Suppressor macrophage (primary cell): ENCODE data around the gene CRYBG1.
"Not testable (repeated sequence)": the region's sequence is repeated elsewhere in the genome, so short reads cannot be mapped to it uniquely, and the experiment has no call there.

Source experiments
- DNase-seq, 4 experiments: peaks; one replicate each; pipeline ENCODE4 v3.0.0-alpha.2; 2020 to 2022

The CRYBG1 gene

DNA sequence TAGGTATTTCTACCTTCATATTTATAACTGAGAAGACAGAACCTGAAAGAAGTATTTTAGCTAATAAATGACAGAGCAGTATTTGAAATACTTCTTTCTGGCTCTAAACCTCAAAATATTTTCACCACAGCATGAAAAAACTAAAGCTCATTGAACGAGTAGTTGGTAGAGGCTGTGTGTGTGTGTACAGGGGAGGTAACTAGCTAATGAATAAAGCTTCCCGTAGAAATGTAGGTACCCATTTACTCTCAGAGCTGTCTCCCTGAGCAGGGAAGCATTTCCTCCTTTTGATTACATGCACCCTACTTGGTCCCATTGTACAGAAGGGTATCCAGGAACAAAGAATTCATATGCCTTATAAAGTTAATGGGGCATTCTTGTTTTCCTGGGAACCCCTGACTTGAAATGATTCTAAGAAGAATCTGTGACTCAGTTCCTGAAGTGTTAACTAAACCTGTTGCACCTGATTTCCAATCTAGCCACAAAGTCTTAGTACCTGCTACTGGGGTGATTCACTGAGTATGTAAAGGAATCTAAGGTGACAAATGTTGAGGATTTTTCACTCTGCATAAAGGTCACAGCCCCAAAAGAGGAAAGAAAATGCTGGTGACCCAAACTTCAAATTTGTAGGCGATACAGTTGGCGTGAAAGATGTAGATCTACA, 12.5 kb downstream of the CRYBG1 start:
- DNase-seq = no peak

DNA sequence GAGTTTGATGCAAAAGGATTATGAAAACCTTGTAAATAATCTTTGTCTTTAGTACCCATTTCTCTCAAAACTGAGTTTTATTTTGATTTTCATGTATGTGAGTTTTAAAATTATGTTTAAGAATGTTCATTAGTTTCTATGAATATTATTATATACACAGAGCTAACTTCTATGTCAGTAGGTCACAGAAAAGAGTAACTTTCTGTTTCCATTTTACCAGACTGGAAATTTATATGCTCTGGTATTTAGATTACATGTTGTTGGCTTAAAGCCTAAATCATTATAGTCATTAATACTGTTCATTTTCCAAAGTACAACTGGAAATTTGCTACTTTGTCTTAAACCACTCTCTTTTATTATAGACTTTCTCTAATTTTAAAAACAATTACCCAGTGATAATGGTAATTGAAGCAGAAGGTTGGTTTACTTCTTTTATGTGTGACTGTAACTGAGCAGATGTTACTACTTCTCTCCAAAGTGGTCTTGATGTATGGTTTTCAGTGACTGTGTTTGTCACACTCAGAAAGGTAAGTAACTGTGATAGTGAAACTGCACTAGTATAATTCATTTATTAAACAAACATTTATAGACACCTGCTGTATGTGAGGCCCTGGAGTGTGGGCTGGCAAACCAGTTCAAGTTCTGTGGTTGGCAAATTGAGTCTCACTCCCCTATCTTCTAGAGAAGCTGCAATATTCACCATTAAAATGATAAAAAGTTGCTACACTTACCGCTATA, 13.2 kb downstream of the CRYBG1 start:
- no peak for DNase-seq

DNA sequence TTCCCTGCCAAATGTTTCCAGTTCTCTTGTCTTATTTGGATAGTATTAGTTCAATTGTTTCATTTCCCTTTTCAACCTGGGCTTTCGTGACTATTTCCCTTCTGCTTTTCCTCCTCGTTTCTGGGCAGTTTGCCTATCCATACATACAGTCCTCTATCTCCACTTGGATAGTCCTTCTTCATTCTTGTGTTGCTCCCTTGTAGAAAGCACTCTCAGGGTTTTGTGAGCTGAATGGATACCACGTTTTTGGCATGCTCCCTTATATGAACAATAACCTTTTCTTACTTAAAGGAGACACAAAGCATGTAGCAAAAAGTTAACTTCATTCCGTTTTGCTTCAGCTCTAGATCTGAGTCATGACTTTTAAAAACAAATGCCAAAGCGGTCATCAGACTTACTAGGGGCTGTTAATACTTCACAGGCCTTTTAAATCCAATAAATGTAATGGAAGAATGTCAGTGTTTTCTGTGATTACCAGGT, 16.6 kb downstream of the CRYBG1 start:
- peak; percentile 33 to 61 (median 53) for DNase-seq

DNA sequence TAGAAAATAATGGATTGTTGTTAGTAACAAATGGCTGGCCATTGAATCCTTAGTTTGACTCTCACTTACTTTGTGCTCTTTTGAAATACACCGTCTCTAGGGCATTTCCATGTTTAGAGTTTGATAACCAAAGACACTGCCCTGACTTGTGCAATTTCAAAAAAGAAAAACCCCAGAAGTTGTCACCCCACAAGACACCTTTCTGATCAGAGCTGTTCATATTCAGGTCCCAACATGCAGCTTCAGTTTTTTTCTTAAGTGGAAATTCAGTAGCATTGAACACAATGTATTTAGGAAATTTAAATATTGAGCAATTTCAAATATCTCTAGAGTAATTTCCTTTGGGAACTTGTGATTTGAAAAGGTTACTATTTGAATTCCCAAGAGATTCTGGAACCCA, 19.4 kb downstream of the CRYBG1 start:
- DNase-seq = no peak

DNA sequence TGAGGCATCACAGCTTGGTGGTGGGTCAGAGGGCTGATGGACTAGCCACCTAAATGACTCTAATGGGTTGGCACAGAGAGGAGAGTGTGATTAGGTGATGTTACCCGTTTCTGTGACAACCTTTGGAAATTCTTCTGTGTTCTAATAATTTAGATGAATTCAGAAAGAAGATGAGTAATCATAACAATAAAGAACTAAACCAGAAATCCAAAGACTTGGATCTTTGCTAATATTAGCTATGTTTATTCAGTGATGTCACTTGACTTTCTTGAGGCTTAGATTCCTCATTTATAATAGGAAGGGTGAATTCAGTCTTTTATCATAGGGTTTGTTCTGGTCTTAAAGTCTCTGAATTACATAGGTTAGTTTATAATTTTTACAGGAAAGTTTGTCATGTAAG, 19.9 kb downstream of the CRYBG1 start:
- DNase-seq = no peak

DNA sequence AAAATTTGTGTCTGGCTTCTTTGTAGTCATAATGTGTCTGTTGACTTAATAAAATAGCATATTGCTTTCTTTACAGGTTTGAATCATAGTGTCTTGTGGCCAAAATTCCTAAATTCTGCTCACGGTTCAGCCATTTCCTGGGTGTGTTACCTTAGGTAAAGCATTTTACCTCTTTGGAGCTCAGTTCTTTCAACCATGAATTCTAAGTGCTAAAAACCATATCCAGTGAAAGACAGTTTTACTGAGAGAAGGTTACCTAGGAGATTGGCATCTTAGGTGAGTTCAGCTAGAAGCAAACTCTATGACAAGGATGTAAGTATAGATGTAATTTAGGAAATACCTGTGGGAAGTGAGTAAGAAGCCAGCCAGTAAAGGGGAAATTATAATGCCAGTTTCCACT, 20.7 kb downstream of the CRYBG1 start:
- DNase-seq = no peak

DNA sequence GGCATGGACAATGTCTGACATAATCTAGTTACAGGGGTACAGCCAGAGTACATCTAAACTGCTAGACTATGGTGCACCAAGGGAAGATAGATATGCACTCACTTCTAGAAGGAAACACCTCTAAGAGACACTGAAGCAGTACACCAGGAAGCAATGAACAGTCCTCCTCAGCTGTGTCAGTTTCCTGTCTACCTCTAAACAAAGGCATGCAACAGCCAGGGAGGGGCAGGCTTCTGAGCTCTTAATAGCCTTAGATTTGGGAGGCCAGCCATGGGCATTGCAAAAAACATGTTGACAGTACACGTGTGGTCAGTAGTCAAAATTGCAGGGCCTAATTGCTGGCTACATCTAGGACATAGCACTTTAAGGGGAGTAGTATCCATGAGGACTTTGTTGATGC, 21.4 kb downstream of the CRYBG1 start:
- DNase-seq = no peak

DNA sequence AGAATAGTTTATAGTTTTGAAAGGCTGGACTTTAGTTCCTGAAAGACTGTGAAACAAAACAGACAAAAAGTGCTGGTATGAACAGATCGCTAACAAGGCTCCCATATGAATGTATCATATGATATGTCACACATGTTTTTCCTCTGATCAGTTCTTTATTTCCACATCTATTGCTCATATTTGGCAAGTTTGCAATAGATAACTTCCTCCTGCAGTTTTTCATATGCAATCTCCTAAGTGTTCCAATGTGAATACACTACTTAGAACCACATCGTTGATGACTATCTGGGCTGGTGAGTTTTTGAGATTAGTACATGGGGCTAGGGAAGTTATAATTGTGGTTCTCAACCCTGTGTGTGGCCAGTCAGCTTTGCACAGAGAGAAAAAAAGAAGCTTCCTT, 23.1 kb downstream of the CRYBG1 start:
- DNase-seq = peak; percentile 51 to 89 (median 66)

DNA sequence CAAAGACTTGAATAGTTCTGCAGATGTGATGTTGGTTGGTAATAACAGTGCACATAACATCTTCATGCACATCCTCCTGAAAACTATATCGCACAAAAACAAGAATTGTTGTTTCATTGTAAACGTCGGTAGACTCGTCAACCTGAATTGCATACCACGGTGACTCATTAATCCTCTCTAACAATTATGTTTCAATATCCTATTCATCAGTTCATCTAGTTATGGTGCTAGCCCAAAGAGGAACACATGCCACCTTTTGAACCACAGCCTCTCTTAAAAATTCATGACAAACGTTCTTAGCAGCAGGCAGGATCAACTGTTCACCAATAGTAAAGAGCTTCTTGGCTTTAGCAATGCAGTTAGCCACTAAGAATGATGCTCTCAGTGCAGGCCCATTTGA, 25.0 kb downstream of the CRYBG1 start:
- no peak for DNase-seq

DNA sequence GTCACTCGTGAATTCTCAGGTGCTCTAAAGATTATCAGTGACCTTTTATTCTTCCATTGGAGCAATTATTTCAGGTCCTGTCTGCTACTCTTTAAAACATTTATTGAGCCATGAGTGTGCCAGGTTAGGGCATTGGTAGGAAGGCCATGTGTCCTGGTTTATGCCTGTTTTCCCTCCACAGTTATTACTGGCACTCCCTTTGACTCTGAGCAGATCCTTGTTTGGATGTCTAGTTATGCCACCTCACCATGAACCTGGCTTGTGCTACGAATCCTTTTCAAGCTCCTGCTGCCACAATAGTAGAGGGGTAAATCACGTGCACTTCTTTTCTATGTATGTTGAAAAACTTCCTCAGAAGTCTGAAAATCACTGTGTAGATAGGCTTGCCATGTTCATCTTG, 27.4 kb downstream of the CRYBG1 start:
- DNase-seq = no peak

DNA sequence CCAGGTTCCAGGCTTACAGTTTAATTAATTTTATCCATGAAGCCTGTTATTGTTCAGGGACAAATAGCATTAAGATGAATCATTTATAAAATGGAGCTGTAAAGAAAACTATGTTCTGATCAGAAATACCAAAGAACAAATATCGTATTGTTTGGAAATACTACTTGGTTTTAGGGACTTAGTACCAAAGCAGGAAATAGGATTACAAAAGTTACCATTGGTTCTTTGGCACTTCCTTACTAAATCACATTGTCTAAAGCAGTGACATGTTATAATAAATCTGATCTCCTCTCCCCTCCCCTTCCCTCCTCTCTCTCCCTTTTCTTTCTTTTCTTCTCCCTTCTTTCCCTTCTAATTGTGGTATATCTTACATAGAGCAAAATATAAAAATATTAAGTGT, 29.6 kb downstream of the CRYBG1 start:
- no peak for DNase-seq

DNA sequence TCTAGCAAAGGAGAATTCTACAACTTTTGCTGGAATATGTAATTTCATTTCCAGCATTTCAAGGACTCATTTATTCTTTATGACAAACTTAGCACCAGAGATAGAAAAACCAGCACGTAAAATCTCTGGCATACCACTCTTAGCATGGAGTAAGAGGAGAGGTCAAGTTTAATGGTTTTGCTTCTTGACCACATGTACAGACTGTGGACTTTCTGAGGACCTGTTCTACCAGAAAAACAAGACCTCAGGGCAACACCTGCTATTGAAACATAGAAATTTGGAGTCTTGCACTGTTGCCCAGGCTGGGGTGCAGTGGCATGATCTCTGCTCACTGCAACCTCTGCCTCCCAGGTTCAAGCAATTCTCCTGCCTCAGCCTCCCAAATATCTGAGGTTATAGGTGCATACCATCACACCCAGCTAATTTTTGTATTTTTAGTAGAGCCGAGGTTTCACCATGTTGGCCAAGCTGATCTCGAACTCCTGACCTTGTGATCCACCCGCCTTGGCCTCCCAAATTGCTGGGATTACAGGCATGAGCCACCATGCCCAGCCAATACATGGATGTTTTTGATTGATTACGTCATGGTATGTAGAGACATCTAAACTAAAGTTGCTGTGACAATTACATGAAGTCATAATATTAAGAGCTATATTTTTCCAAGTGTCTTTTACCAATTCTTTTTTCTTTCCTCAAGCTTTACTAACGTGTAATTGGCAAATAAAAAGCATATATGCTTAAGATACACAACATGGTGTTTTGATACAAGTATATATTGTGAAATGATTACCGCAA, 36.1 kb downstream of the CRYBG1 start:
- no peak for DNase-seq

DNA sequence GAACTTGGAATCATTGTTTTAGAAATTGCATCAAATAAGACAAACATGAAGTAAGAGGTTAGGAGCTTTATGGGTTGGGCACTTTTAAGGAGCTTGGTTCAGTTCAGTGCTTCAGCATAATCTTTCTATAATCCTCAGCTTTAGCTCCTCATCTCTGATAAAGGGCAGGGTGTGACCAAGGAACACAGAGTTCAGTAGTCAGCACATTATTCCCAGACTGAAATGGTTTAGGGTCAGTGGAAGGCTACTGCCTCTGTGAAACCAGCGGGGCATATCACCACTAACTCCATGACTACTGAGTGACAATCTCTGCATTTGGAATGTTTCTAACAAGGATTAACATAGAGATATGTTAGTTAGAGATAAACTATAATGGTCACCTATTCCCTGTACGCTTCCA, 36.9 kb downstream of the CRYBG1 start:
- no peak for DNase-seq

DNA sequence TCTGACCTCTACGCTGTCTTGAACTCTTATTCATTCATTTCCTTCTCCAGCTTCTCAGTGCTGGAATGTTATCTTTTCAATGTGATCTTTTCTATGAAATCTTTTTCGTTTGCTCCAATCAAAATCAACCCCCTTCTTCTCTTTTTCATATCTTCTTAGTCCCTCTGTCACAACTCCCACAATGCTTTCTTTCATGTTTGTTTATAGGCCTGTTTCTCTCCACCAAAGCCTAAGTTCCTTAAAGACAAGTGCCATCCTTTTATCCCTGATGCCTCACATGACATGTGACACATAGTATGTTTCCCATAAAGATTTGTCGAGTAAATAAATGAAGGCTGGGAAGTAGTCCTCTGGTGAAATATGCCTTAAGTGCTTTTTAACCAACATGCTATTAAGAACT, 38.1 kb downstream of the CRYBG1 start:
- DNase-seq = no peak

DNA sequence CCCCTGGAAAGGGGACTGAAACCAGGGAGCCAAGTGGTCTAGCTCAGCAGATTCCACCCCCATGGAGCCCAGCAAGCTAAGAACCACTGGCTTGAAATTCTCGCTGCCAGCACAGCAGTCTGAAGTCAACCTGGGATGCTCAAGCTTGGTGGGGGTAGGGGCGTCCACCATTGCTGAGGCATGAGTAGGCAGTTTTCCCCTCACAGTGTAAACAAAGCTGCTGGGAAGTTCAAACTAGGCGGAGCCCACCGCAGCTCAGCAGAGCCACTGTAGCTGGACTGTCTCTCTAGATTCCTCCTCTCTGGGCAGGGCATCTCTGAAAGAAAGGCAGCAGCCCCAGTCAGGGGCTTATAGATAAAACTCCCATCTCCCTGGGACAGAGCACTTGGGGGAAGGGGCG, 44.5 kb downstream of the CRYBG1 start:
- not testable (repeated sequence) for DNase-seq

DNA sequence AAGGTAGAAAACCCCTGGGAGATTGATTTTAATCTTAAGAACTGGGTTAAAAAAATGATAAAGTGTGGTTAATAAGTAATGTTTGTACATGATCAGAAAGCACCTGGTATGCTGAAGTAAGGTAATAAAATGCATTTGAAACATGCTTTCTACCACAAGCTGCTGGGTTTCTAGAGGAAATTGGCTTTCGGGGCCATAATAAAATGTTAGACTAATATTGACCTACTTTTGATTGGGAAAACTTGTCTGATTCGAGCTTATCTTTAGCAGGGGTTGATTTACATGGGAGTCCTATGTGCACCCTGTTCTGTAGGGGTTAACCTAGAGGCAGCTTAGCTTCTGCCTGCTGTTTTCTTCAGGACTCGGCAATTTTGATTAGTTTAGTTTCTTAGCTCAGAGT, 50.5 kb downstream of the CRYBG1 start:
- no peak for DNase-seq

DNA sequence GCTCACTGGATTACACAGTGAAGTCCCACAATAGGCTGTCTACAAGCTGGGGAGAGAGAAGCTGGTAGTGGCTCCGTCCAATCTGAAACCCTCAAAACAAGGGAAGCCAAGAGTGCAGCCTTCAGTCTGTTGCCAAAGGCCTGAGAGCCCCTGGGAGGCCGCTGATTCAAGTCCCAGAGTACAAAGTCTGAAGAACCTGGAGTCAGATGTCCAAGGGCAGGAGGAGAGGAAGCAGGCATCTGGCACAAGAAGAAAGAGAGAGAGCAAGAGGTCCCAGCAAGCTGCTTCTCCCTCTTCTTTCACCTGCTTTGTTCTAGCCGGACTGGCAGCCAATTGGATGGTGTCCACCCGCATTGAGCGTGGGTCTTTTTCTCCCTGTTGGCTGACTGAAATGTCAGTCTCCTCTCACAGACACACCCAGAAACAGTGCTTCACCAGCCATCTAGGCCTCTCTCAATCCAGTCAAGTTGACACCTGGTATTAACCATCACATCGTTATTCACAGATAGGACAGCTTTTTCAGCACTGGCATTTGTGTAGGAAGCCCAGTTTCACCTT, 51.2 kb downstream of the CRYBG1 start:
- DNase-seq = no peak

DNA sequence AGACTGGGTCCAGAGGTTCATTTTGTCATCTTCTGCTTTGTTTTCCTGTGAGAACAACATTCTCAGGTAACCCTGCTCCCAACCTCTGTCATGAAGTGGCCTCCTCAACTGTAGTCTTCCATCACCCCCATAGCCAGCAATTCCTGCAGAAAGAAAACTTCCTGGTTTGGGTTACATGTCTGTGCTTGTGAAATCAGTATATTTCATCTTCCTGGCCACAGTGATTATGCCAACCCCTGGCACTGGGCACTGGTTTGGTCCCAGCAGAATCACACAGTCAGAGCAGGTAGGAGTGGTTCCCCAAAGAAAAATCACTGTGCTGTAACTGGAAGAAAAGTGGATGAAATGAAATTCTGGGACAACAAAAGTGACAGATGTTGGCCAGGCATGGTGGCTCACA, 52.5 kb downstream of the CRYBG1 start:
- no peak for DNase-seq

DNA sequence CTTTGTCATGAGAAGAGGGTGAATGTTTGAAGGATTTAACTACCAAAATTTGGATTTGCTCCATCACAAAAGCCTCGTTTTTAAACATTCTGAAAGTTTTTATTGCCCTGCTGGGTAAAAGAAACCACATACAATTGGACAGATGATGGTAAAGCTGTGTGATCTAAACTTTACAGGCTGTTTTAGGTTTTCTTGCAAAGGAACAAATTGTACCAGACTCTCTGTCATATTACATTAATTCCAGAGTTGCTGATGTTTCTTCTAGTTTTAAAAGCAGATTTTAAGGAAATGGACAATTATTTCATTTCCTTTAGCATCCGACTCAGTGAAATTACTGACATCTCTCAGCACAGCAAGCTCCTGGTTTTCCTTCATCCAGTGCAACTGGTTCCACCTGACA, 53.2 kb downstream of the CRYBG1 start:
- no peak for DNase-seq

DNA sequence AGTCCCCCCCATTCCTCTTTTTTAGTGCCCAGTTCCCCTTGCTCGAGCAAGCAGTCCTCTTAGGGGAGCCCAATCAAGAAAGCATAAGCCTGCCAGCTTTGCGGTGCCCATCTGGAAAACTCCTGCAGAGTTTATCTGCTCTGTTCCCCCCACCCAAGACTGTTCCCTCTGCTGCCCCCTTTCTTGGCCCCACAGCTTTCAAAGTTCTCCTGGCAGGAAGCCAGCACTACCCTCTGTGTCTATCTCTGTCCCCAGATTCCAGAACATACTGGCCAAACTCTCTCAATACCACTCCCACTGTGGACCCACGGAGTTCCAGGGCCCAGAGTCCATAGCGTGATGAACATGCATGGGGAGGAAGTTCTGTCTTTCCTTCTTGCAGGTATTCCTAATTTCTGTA, 55.4 kb downstream of the CRYBG1 start:
- DNase-seq = peak in 1 of 4 experiments; percentile 7

DNA sequence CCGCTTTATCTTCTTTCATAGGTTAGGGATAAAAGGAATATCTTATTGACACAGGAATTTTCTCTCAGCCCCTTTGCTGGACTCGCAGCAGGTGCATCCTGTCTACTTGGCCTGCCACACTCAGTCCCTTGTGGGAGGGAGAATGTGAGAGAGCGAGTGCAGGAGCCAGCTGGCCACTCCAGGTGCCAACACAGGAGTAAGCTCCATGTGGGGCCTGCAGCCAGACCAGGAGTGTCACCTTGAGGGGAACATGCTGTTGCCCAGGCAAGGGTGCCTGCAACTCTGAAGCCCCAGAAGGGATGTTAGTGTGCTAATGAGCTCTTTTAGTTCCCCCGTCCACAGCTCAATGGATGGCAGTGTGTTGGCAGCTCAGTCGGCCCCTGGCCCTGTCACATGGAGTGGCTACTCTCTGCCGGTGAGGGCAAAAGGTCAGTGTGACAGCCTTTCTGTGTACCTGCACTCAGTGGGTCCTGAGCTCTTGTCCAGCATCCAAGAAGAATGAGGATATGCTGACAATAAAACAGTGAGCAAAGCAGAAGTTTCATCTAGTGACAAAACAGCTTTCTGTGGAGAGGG, 57.1 kb downstream of the CRYBG1 start:
- no peak for DNase-seq

DNA sequence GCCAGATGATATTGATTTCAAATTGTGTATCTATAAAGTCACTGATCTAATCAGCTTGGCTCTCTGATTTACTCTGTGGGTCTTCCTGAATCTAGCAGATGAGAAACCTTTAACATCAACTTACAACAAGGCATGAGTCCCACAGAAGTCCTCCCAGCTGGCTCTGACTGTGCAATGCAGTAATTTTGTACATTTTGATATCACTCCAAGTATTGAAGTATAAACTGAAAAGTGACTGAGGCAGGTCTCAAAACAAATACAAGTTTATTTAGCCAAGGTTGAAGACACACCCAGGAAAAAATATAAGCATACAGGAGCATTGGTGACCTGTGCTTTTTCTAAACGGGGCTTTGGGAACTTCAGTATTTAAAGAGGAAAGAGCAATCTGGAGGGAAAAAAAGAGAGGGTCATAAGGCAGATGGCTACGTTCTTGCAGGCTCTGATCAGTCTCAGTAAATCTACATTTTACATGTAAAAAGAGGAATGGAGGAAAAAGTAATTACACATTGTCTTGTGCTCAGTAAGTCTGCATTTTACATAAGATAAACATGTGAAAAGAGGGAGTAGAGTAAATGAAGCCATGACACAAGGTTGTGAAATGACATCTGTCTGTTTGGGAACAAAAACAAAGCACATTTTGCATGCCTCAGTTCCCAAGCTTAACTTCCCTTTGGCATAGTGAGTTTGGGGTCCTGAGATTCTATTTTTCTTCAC, 59.5 kb downstream of the CRYBG1 start:
- DNase-seq = no peak
